Nephron (organoid): ENCODE results near the gene PRKN.

Experiments used
- H3K27ac Mint-ChIP-seq, 3 experiments: 2 replicates each; pipeline ENCODE4 v1.8.0; 2020; ENCODE audit warnings: mixed read lengths in 3 of 3, mild to moderate bottlenecking in 2 of 3, moderate library complexity in 1 of 3
- H3K27me3 Mint-ChIP-seq: 2 replicates; pipeline ENCODE4 v1.8.0; 2021; ENCODE audit warnings: low read depth, mild to moderate bottlenecking, moderate library complexity, mixed read lengths
- H3K36me3 Mint-ChIP-seq: 2 replicates; pipeline ENCODE4 v1.8.0; 2020; ENCODE audit warnings: low read depth, mixed read lengths
- H3K4me1 Mint-ChIP-seq: 2 replicates; pipeline ENCODE4 v1.8.0; 2020; ENCODE audit warnings: mixed read lengths
- H3K4me3 Mint-ChIP-seq, 3 experiments: 2 replicates each; pipeline ENCODE4 v1.8.0; 2020; ENCODE audit warnings: mild to moderate bottlenecking in 3 of 3, mixed read lengths in 3 of 3, moderate library complexity in 2 of 3
- H3K9me3 Mint-ChIP-seq: 2 replicates; pipeline ENCODE4 v1.8.0; 2020; ENCODE audit warnings: mixed read lengths
- TF ChIP-seq, protein P1 (sequence below), 3 experiments: fragments of 200-600 bp; sonication (generic); IDR thresholded peaks; one replicate each; pipeline ENCODE4 v1.5.0; 2021; ENCODE audit warnings: antibody characterized with exemption in 3 of 3; ENCODE audit not compliant: unreplicated experiment in 3 of 3

PRKN gene

GRCh38 chr6:162435071-162435470 is 292.5 kb downstream of the PRKN start:
- H3K27me3 Mint-ChIP-seq = no peaks in the 10 kb centered on the region
- H3K27ac Mint-ChIP-seq = no peak overlapping the region
- no peaks in the 10 kb centered on the region for H3K4me1 Mint-ChIP-seq
- no peak overlapping the region for H3K4me3 Mint-ChIP-seq
- H3K36me3 Mint-ChIP-seq = peaks cover 13% of the 10 kb centered on the region
- TF ChIP-seq, protein P1, sequence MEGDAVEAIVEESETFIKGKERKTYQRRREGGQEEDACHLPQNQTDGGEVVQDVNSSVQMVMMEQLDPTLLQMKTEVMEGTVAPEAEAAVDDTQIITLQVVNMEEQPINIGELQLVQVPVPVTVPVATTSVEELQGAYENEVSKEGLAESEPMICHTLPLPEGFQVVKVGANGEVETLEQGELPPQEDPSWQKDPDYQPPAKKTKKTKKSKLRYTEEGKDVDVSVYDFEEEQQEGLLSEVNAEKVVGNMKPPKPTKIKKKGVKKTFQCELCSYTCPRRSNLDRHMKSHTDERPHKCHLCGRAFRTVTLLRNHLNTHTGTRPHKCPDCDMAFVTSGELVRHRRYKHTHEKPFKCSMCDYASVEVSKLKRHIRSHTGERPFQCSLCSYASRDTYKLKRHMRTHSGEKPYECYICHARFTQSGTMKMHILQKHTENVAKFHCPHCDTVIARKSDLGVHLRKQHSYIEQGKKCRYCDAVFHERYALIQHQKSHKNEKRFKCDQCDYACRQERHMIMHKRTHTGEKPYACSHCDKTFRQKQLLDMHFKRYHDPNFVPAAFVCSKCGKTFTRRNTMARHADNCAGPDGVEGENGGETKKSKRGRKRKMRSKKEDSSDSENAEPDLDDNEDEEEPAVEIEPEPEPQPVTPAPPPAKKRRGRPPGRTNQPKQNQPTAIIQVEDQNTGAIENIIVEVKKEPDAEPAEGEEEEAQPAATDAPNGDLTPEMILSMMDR (IDR thresholded peaks at IDR 0.05; ENCODE audit: unreplicated experiment in 3 of 3) = no peak
- H3K9me3 Mint-ChIP-seq = peaks cover 20% of the 10 kb centered on the region

DNA sequence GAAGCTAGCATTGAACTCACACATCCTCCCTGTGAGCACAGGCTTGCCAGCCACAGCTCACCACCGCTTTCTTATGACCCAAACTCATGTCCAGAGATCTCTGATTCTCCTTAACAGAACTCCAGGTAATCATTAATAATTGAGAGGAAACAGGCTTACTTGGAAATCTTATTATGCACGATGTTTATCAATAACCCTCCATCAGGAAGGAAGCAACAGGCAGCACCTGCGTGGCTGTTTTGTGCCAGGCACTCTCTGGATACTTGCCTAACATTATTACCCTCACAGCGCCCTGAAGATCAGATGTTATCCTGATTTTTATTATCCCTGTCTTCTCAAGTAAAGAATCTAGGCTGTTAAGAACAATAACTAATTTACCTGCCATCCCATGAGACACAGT is 306.6 kb downstream of the PRKN start:
- Mint-ChIP-seq H3K9me3 (peaks cover 3% of the 10 kb centered on the region), H3K36me3 (no peaks in the 10 kb centered on the region), H3K4me1 (peaks cover 8% of the 10 kb centered on the region), H3K4me3 (no peak overlapping the region), H3K27ac (no peak overlapping the region), H3K27me3 (peaks cover 3% of the 10 kb centered on the region)
- TF ChIP-seq, protein P1 (IDR thresholded peaks at IDR 0.05; ENCODE audit: unreplicated experiment in 3 of 3) = no peak

- Mint-ChIP-seq H3K4me1 (peaks cover 23% of the 10 kb centered on the region), H3K27me3 (peaks cover 3% of the 10 kb centered on the region), H3K4me3 (no peak overlapping the region), H3K27ac (peak overlapping the region in 1 of 3 experiments; percentile 41), H3K36me3 (no peaks in the 10 kb centered on the region), H3K9me3 (peaks cover 3% of the 10 kb centered on the region)
- TF ChIP-seq, protein P1 (IDR thresholded peaks at IDR 0.05; ENCODE audit: unreplicated experiment in 3 of 3) = no peak
Measured at GRCh38 chr6:162416831-162417537, 310.6 kb downstream of the PRKN start.

GRCh38 chr6:162416307-162416706 is 311.3 kb downstream of the PRKN start:
- Mint-ChIP-seq H3K36me3 (no peaks in the 10 kb centered on the region), H3K27me3 (peaks cover 3% of the 10 kb centered on the region), H3K4me1 (peaks cover 24% of the 10 kb centered on the region), H3K27ac (no peak overlapping the region), H3K9me3 (peaks cover 3% of the 10 kb centered on the region), H3K4me3 (no peak overlapping the region)
- TF ChIP-seq, protein P1 (IDR thresholded peaks at IDR 0.05; ENCODE audit: unreplicated experiment in 3 of 3) = no peak

GRCh38 chr6:162409741-162410691 is 317.6 kb downstream of the PRKN start:
- H3K4me3 Mint-ChIP-seq = no peak overlapping the region
- no peaks in the 10 kb centered on the region for H3K36me3 Mint-ChIP-seq
- TF ChIP-seq, protein P1 (IDR thresholded peaks at IDR 0.05; ENCODE audit: unreplicated experiment in 3 of 3) = no peak
- H3K27ac Mint-ChIP-seq = peak overlapping the region; percentile 78 to 84 (median 79)
- no peaks in the 10 kb centered on the region for H3K9me3 Mint-ChIP-seq
- H3K27me3 Mint-ChIP-seq = no peaks in the 10 kb centered on the region
- peaks cover 31% of the 10 kb centered on the region for H3K4me1 Mint-ChIP-seq
